GM23338 (cell line): ENCODE results near the gene EPS8. TPM values are rescaled to one million over a fixed set of nuclear protein-coding genes. Genes with fewer than 3 reads are reported as not detected.

Experiments used
- ATAC-seq: fragments of 200-7000 bp; cut with Tn5 transposase; 3 replicates; pipeline ENCODE4 v1.9.1; 2020
- DNase-seq: peaks from one replicate; pipeline ENCODE4 v3.0.0-alpha.2; 2015; ENCODE audit warnings: low spot score
- H2AFZ ChIP-seq: fragments of 200-600 bp; sonication (generic); 2 replicates; pipeline ENCODE4 v1.8.0; 2016; ENCODE audit warnings: antibody characterized with exemption, mild to moderate bottlenecking, moderate library complexity
- H3F3A ChIP-seq: fragments of 200-600 bp; sonication (generic); replicated peaks from 2 replicates; pipeline ENCODE4 v1.8.0; 2017; ENCODE audit warnings: antibody characterized with exemption, mixed run types, low read depth
- H3K27ac ChIP-seq: fragments of 200-600 bp; sonication (generic); 2 replicates; pipeline ENCODE4 v1.6.1; 2016; ENCODE audit warnings: low read depth
- H3K27me3 ChIP-seq: fragments of 200-600 bp; sonication (generic); 2 replicates; pipeline ENCODE4 v1.8.0; 2016; ENCODE audit warnings: mild to moderate bottlenecking, mixed run types, moderate library complexity; ENCODE audit not compliant: insufficient read depth
- H3K36me3 ChIP-seq: fragments of 200-600 bp; sonication (generic); 2 replicates; pipeline ENCODE4 v1.8.0; 2016; ENCODE audit warnings: mild to moderate bottlenecking; ENCODE audit not compliant: insufficient read depth
- H3K4me1 ChIP-seq: fragments of 200-600 bp; sonication (generic); 2 replicates; pipeline ENCODE4 v1.8.0; 2016; ENCODE audit warnings: mild to moderate bottlenecking, moderate library complexity; ENCODE audit not compliant: insufficient read depth
- H3K4me2 ChIP-seq: fragments of 200-600 bp; sonication (generic); 2 replicates; pipeline ENCODE4 v1.7.1; 2017; ENCODE audit warnings: mixed run types
- H3K4me3 ChIP-seq: fragments of 200-600 bp; sonication (generic); 2 replicates; pipeline ENCODE4 v1.6.1; 2016; ENCODE audit warnings: mixed run types
- H3K79me2 ChIP-seq: fragments of 200-600 bp; sonication (generic); replicated peaks from 2 replicates; pipeline ENCODE4 v1.8.0; 2017; ENCODE audit warnings: mild to moderate bottlenecking; ENCODE audit not compliant: insufficient read depth
- H3K9me2 ChIP-seq: fragments of 200-600 bp; sonication (generic); 2 replicates; pipeline ENCODE4 v1.8.0; 2017; ENCODE audit not compliant: insufficient read depth
- H4K20me1 ChIP-seq: fragments of 200-600 bp; sonication (generic); replicated peaks from 2 replicates; pipeline ENCODE4 v1.8.0; 2017; ENCODE audit warnings: mild to moderate bottlenecking; ENCODE audit not compliant: insufficient read depth
- H3K27ac Mint-ChIP-seq: 2 replicates; pipeline ENCODE4 v1.8.0; 2020; ENCODE audit warnings: inconsistent platforms, mild to moderate bottlenecking, moderate library complexity, mixed read lengths
- H3K27me3 Mint-ChIP-seq: 3 replicates; pipeline ENCODE4 v1.8.0; 2022; ENCODE audit warnings: low read depth, mild to moderate bottlenecking, moderate library complexity, mixed read lengths, inconsistent platforms; ENCODE audit not compliant: insufficient read depth, poor library complexity
- H3K36me3 Mint-ChIP-seq: 3 replicates; pipeline ENCODE4 v1.8.0; 2021; ENCODE audit warnings: low read depth, mild to moderate bottlenecking, inconsistent platforms, moderate library complexity, mixed read lengths
- H3K4me1 Mint-ChIP-seq: 3 replicates; pipeline ENCODE4 v1.8.0; 2020; ENCODE audit warnings: mild to moderate bottlenecking, inconsistent platforms, mixed read lengths
- H3K4me3 Mint-ChIP-seq: 3 replicates; pipeline ENCODE4 v1.8.0; 2021; ENCODE audit warnings: moderate library complexity, mild to moderate bottlenecking, inconsistent platforms, mixed read lengths
- H3K9me3 Mint-ChIP-seq: 3 replicates; pipeline ENCODE4 v1.8.0; 2020; ENCODE audit warnings: moderate library complexity, mild to moderate bottlenecking, inconsistent platforms, mixed read lengths
- CREB1 ChIP-seq: fragments of 250-450 bp; sonication (Bioruptor Pico); IDR thresholded peaks from 2 replicates; pipeline ENCODE4 v1.5.0; 2020; ENCODE audit warnings: low read depth, mild to moderate bottlenecking, moderate library complexity
- CTCF ChIP-seq, 2 experiments: fragments of 200-600 bp in 1 of 2; sonication (generic) in 1 of 2; conservative IDR thresholded peaks; 2 replicates each; pipeline versions ENCODE4 v1.5.1 to v1.6.1; 2016 to 2017; ENCODE audit warnings: antibody characterized with exemption in 2 of 2, low read depth in 2 of 2, mild to moderate bottlenecking in 2 of 2, moderate library complexity in 1 of 2
- ETS1 ChIP-seq: IDR thresholded peaks from 2 replicates; pipeline ENCODE4 v1.6.1; 2016; ENCODE audit warnings: antibody characterized with exemption
- EZH2 ChIP-seq: fragments of 200-600 bp; sonication (generic); IDR thresholded peaks from one replicate; pipeline ENCODE4 v1.8.0; 2017; ENCODE audit warnings: antibody characterized with exemption, mild to moderate bottlenecking, low read depth; ENCODE audit not compliant: unreplicated experiment
- EZH2phosphoT487 ChIP-seq: fragments of 200-600 bp; sonication (generic); IDR thresholded peaks from one replicate; pipeline ENCODE4 v1.8.1; 2018; ENCODE audit warnings: antibody characterized with exemption; ENCODE audit not compliant: unreplicated experiment
- JUNB ChIP-seq: IDR thresholded peaks from one replicate; pipeline ENCODE4 v1.6.1; 2016; ENCODE audit warnings: antibody characterized with exemption; ENCODE audit not compliant: unreplicated experiment
- NANOG ChIP-seq: IDR thresholded peaks from 2 replicates; pipeline ENCODE4 v1.6.1; 2016; ENCODE audit warnings: antibody characterized with exemption, borderline replicate concordance
- POLR2AphosphoS5 ChIP-seq: IDR thresholded peaks from 2 replicates; pipeline ENCODE4 v1.6.1; 2016; ENCODE audit warnings: antibody characterized with exemption, low read depth
- REST ChIP-seq: IDR thresholded peaks from one replicate; pipeline ENCODE4 v1.6.1; 2018; ENCODE audit warnings: antibody characterized with exemption; ENCODE audit not compliant: unreplicated experiment
- STAT1 ChIP-seq: IDR thresholded peaks from one replicate; pipeline ENCODE4 v1.6.1; 2016; ENCODE audit warnings: antibody characterized with exemption; ENCODE audit not compliant: unreplicated experiment
- ZNF114 ChIP-seq: fragments of 250-450 bp; sonication (Bioruptor Pico); IDR thresholded peaks from 2 replicates; pipeline ENCODE4 v1.5.0; 2020; ENCODE audit warnings: mild to moderate bottlenecking, moderate library complexity
- ZNF331 ChIP-seq: fragments of 250-450 bp; sonication (Bioruptor Pico); IDR thresholded peaks from 2 replicates; pipeline ENCODE4 v1.5.0; 2020; ENCODE audit warnings: low read depth, mild to moderate bottlenecking, moderate library complexity
- polyA plus RNA-seq: library from polyadenylated mRNA; unstranded; fragments of >200 nt; fragmentation: Nextera tagmentation; extraction: Ambion mirVana; gene quantifications from 2 replicates; pipeline ENCODE4 v1.2.1, GENCODE V29; 2016
- total RNA-seq: library from RNA; depleted of rRNA; stranded (reverse); fragments of >200 nt; shearing (Covaris generic); gene quantifications from 2 replicates; pipeline ENCODE4 v1.2.3, GENCODE V29; 2014
- TF ChIP-seq, protein P1 (sequence below): fragments of 250-450 bp; sonication (Bioruptor Pico); IDR thresholded peaks from 2 replicates; pipeline ENCODE4 v1.5.0; 2020; ENCODE audit warnings: mild to moderate bottlenecking, moderate library complexity

EPS8 gene
- total and polyA plus RNA-seq, 2 experiments from 2014 or later, result 3.5 to 5.4 TPM

DNA sequence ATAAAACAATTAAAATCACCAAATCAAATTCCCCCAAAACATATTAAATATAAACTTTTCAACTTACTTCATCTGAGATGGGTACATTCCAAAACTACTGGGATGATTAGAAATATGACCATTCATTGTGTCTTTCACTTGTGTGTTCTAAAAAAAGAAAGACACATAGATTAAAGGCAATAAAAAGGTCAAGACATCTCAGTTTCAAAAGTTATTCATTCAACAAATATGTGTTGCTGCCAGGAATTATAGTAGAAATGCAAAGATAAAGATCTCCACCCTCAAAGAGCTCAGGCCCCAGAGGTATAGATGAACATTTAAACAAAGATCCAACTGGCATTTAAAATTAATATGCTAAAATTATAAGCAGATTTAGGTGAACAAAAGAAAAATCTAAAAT is 106.4 kb downstream of the EPS8 start:
- ATAC-seq (no peak), DNase-seq (no peak)
- TF ChIP-seq CTCF (conservative IDR thresholded peaks at IDR 0.05; ENCODE audit: low read depth in 2 of 2) (no peak), CREB1 (CRISPR knock-in tag) (no peak), EZH2phosphoT487 (no peak), EZH2 (no peak), ZNF331 (CRISPR knock-in tag) (no peak), JUNB (no peak), ZNF114 (CRISPR knock-in tag) (no peak), NANOG (no peak), POLR2AphosphoS5 (no peak), REST (no peak), STAT1 (no peak), ETS1 (no peak)
- TF ChIP-seq, protein P1, sequence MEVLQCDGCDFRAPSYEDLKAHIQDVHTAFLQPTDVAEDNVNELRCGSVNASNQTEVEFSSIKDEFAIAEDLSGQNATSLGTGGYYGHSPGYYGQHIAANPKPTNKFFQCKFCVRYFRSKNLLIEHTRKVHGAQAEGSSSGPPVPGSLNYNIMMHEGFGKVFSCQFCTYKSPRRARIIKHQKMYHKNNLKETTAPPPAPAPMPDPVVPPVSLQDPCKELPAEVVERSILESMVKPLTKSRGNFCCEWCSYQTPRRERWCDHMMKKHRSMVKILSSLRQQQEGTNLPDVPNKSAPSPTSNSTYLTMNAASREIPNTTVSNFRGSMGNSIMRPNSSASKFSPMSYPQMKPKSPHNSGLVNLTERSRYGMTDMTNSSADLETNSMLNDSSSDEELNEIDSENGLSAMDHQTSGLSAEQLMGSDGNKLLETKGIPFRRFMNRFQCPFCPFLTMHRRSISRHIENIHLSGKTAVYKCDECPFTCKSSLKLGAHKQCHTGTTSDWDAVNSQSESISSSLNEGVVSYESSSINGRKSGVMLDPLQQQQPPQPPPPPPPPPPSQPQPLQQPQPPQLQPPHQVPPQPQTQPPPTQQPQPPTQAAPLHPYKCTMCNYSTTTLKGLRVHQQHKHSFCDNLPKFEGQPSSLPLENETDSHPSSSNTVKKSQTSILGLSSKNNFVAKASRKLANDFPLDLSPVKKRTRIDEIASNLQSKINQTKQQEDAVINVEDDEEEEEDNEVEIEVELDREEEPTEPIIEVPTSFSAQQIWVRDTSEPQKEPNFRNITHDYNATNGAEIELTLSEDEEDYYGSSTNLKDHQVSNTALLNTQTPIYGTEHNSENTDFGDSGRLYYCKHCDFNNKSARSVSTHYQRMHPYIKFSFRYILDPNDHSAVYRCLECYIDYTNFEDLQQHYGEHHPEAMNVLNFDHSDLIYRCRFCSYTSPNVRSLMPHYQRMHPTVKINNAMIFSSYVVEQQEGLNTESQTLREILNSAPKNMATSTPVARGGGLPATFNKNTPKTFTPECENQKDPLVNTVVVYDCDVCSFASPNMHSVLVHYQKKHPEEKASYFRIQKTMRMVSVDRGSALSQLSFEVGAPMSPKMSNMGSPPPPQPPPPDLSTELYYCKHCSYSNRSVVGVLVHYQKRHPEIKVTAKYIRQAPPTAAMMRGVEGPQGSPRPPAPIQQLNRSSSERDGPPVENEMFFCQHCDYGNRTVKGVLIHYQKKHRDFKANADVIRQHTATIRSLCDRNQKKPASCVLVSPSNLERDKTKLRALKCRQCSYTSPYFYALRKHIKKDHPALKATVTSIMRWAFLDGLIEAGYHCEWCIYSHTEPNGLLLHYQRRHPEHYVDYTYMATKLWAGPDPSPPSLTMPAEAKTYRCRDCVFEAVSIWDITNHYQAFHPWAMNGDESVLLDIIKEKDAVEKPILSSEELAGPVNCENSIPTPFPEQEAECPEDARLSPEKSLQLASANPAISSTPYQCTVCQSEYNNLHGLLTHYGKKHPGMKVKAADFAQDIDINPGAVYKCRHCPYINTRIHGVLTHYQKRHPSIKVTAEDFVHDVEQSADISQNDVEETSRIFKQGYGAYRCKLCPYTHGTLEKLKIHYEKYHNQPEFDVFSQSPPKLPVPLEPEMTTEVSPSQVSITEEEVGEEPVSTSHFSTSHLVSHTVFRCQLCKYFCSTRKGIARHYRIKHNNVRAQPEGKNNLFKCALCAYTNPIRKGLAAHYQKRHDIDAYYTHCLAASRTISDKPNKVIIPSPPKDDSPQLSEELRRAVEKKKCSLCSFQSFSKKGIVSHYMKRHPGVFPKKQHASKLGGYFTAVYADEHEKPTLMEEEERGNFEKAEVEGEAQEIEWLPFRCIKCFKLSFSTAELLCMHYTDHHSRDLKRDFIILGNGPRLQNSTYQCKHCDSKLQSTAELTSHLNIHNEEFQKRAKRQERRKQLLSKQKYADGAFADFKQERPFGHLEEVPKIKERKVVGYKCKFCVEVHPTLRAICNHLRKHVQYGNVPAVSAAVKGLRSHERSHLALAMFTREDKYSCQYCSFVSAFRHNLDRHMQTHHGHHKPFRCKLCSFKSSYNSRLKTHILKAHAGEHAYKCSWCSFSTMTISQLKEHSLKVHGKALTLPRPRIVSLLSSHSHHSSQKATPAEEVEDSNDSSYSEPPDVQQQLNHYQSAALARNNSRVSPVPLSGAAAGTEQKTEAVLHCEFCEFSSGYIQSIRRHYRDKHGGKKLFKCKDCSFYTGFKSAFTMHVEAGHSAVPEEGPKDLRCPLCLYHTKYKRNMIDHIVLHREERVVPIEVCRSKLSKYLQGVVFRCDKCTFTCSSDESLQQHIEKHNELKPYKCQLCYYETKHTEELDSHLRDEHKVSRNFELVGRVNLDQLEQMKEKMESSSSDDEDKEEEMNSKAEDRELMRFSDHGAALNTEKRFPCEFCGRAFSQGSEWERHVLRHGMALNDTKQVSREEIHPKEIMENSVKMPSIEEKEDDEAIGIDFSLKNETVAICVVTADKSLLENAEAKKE, result no peak
- H3K4me1 ChIP-seq, result peaks cover under 1% of the 10 kb centered on the region; the same call in 1 of the 2 replicates
- Mint-ChIP-seq H3K4me3 (no peak overlapping the region), H3K27me3 (no peaks in the 10 kb centered on the region), H3K27ac (no peak overlapping the region), H3K4me1 (peaks cover under 1% of the 10 kb centered on the region; the same call in 2 of the 3 replicates), H3K9me3 (no peaks in the 10 kb centered on the region), H3K36me3 (no peaks in the 10 kb centered on the region)
- H2AFZ ChIP-seq, result no peak overlapping the region
- no peaks in the 10 kb centered on the region for H3K36me3 ChIP-seq
- H3F3A ChIP-seq, result no peaks in the 10 kb centered on the region
- H3K4me2 ChIP-seq, result no peak overlapping the region
- no peak overlapping the region for H3K27ac ChIP-seq
- H3K79me2 ChIP-seq, result no peaks in the 10 kb centered on the region
- no peaks in the 10 kb centered on the region for H3K9me2 ChIP-seq
- no peaks in the 10 kb centered on the region for H3K27me3 ChIP-seq
- no peaks in the 10 kb centered on the region for H4K20me1 ChIP-seq
- H3K4me3 ChIP-seq, result no peak overlapping the region
